NCI-H460 (cell line): ENCODE measurements around the gene WAPL. TPM values are rescaled to one million over a fixed set of nuclear protein-coding genes. Genes with fewer than 3 reads are reported as not detected.

Experiments
- DNase-seq: peaks from one replicate; pipeline ENCODE4 v3.0.0-alpha.2; 2016; ENCODE audit warnings: low read depth; ENCODE audit errors: extremely low read depth
- total RNA-seq: library from RNA; depleted of rRNA; stranded (reverse); fragments of >200 nt; shearing (Covaris generic); gene quantifications from 2 replicates; pipeline ENCODE4 v1.2.3, GENCODE V29; 2014

The WAPL gene
- total RNA-seq, 1 experiment from 2014 or later: 47.3 TPM

- DNase-seq: no peak
These were observed 37.9 kb downstream of the WAPL start for GRCh38 chr10:86483664-86484063.

GRCh38 chr10:86481761-86482160 is 39.8 kb downstream of the WAPL start:
- DNase-seq: no peak

DNA sequence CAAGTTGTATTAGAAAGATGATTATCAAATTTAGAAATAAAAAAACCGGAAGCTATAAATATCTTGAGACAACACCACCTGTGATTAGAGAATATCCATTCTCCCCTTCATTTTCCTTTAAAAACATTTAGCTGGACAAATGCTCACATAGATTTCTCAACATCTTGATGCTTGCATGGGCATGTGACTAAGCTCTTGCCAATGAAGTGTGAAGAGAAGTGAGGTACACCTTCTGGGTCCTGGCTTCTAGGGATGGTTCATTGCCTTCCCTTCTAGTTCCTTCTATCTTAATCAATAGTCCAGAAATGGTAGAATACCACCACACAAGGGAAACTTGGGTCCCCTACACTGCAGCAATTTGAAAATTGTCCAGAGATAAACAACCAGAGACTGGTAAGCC is 41.0 kb downstream of the WAPL start:
- no peak for DNase-seq

- no peak for DNase-seq
These were observed 49.5 kb downstream of the WAPL start for GRCh38 chr10:86472061-86472460.

- no peak for DNase-seq
These were observed 59.4 kb downstream of the WAPL start for GRCh38 chr10:86461963-86462804.

DNA sequence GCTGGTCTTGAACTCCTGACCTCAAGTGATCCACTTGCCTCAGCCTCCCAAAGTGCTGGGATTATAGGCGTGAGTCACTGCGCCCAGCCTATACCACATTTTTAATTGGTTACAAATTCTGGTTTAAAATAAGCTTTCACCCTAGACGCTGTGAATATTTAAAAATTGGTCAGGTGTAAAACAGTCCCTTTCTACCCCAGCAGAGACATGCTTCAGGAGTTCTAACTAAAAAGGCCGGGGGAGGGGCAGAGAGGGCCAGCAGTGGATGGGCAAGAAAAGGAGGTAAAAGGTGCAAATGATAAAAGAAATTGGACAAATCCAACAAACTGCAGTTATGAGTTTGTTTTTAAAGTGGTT is 70.0 kb downstream of the WAPL start:
- DNase-seq: no peak

DNA sequence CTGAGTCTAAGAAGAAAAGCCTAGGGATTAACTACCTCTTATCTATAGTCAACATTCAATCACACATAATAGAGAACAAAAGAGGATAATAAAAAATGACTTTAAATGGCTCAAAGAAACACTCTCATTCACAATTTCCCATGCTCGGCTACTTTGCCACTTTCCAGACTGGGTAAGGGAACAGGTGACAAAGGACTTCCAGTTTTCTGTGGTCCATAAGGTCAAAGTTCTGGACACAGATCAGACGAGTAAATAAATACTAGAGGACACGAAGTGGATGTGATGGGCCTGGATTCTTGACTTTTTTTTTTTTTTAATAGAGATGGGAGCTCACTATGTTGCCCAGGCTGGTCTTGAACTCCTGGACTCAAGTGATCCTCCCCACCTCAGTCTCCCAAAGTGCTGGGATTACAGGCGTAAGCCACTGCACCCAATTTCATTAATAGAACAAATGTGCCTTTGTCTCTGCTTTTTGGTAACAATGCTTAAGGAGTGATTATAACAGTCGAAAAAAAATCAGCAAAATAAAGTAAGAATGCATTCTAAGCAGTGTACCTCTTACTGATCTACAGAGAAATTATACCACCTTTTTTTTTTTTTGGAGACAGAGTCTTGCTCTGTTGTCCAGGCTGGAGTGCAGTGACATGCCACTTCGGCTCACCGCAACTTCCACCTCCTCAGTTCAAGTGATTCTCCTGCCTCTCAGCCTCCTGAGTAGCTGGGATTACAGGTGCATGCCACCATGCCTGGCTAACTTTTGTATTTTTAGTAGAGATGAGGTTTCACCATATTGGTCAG is 70.6 kb downstream of the WAPL start:
- no peak for DNase-seq

GRCh38 chr10:86449926-86450558 is 71.5 kb downstream of the WAPL start:
- no peak for DNase-seq

DNA sequence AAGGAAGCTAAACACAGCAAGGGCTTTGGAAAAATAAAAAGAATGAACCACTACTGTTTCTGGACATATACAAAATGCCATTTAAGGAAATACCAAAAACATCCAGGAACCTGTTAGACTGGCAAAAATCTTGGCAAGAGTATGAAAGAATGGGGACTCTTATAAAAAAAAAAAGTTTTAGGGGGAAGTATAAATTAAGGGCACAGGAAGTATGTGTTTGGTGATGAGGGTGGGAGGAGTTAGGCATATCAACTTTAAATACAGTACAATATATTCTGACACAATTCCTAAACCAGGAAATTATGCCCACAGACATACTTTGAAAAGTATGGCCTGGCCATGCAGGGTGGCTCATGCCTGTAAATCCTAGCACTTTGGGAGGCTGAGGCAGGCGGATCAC is 74.2 kb downstream of the WAPL start:
- no peak for DNase-seq

- no peak for DNase-seq
These were observed 74.6 kb downstream of the WAPL start for GRCh38 chr10:86446987-86447386.

- DNase-seq: no peak
These were observed 75.2 kb downstream of the WAPL start for GRCh38 chr10:86446440-86446839.

DNA sequence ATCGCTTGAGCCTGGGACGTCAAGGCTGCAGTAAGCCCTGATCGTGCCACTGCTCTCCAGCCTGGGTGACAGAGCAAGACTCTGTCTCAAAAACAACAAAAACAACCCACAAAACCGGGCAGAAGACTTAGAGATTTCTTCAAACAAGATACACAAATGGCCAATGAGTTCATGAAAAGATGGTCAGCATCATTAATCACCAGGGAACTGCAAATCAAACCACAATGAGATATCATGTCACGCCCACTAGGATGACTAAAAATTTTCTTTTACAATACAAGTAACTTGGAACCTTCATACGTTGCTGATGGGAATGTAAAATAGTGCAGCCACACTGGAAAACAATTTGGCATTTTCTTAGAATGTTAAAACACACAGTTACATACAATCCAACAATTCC is 77.7 kb downstream of the WAPL start:
- DNase-seq: no peak

DNA sequence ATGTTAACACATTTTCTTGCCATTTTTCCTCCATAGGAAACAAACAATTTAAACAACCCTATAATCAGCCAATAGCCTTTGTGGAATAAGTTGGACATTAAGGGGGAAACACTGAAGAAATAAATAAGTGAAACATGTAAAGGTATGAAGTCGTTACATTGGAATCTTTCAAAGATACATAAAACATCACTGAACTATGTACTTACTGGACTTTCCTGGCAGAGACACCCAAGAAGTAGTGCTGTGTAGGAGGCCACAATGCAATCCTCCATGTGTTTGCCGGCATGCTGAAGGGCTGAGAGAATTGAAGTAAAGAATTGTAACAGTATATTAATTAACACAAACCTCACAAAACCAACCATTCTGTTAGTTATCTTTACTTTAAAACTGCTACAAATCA is 78.5 kb downstream of the WAPL start:
- DNase-seq: no peak

GRCh38 chr10:86440874-86441843 is 80.4 kb downstream of the WAPL start:
- DNase-seq: no peak

DNA sequence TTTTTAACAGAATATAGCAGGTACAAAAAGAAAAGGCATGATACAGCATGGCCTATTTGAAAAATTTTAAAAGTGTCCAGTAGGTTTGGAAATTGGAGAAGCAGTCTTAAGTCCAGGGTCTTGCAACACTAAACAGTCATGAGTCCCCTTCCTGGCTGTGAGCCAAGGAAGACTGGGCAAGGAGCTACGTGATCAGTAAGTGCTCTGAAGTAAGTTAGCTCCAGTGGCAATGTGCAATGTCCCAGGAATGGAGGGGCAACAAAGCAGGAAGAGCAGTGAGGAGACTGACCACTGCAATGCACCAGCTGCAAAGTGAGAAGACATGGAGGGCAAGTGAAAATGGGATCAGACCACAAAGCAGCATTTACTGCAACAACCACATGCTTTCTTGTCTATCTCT is 82.0 kb downstream of the WAPL start:
- DNase-seq: no peak

- no peak for DNase-seq
These were observed 83.4 kb downstream of the WAPL start for GRCh38 chr10:86438091-86438749.

DNA sequence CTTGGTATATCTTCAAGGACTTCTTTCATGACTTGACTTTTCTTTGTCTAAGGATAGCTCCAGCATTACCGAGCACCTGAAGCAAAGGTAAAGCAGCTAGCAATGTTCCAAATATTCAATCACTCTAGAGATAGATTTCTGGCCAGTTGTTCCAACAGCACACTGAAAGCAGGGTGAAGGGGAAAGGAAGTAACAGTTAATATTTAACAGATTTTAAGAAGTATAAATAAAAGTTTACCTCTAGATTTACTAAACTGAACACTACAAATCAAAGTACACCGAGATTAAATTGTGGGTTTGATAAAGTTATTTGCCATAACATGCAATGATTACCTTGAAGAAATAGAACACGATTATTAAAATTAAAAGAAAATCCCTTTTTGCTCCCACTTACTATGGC is 84.1 kb downstream of the WAPL start:
- no peak for DNase-seq

- DNase-seq: no peak
These were observed 84.6 kb downstream of the WAPL start for GRCh38 chr10:86436963-86437362.

DNA sequence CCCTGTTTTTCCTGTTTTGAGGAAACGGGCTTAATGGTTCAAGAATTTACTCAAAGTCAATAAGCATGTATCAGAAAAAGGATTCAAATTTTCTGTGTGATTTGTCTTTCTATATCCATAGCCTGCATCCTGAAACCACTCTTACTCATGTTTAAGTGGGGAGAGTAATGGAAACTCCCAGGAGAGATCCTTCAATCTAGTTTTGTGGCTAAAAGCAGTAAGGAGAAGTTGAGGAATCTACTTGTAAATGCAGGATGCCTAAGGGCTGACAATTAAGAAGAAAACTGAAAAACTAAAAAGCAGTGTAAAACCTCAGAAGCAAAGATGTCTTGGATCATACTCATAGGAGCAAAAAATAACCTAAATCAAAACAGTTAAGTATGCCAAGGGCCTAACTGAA is 86.9 kb downstream of the WAPL start:
- DNase-seq: no peak

DNA sequence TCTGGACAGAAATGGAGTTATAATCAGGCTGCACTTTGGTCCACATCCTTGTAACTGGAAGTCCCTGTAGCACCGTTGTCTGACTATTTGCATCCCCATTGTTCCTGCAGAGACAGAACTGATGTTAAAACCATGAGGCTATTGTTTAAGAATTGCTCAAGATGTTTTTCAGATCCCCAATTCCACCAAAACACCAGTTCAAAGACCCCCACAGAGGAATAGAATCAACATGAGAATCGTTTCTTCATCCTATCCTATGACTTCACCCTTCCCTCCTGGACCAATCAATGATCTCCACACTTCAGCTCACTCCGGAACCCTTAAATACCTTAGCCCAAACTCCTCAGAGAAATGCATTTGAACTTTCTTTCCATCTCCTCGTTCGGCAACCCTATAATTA is 97.9 kb downstream of the WAPL start:
- DNase-seq: no peak
